ENCODE results near the gene IL18. TPM values are rescaled to one million over a fixed set of nuclear protein-coding genes. Genes with fewer than 3 reads are reported as not detected.

Gene IL18
- total and polyA plus RNA-seq, 9 of the 15 experiments (the other 6 are each of a cell fraction or from before 2014, with no cell fraction given), result 4.1 to 10.0 (median 6.1) TPM

- TF ChIP-seq ATF3 (IDR thresholded peaks at IDR 0.05), result peak; percentile 83
- no peak for TF ChIP-seq ATF3 (CRISPR knock-in tag; conservative IDR thresholded peaks at IDR 0.05)
- peak; percentile 78 for TF ChIP-seq CEBPB (tag; IDR thresholded peaks at IDR 0.05)
- no peak for TF ChIP-seq RFX1 (IDR thresholded peaks at IDR 0.05)
- TF ChIP-seq LEF1 (IDR thresholded peaks at IDR 0.05), result no peak
- TF ChIP-seq KDM4B (IDR thresholded peaks at IDR 0.05; ENCODE audit: borderline replicate concordance in 2 of 2, low read depth in 1 of 2), result no peak
- no peak for TF ChIP-seq TBL1XR1 (IDR thresholded peaks at IDR 0.05; ENCODE audit: low read length in 2 of 2)
- TF ChIP-seq PKNOX1 (IDR thresholded peaks at IDR 0.05), result 0 out of 2 replicates have a peak, but pooled peaks have one; percentile 9
- no peak for TF ChIP-seq ZNF121 (CRISPR knock-in tag; conservative IDR thresholded peaks at IDR 0.05)
- TF ChIP-seq RREB1 (CRISPR knock-in tag; IDR thresholded peaks at IDR 0.05), result no peak
These were observed 9.3 kb upstream of the IL18 start (continued) for GRCh38 chr11:112173152-112173551.
